ENCODE results near the gene ZFYVE28.

DNA sequence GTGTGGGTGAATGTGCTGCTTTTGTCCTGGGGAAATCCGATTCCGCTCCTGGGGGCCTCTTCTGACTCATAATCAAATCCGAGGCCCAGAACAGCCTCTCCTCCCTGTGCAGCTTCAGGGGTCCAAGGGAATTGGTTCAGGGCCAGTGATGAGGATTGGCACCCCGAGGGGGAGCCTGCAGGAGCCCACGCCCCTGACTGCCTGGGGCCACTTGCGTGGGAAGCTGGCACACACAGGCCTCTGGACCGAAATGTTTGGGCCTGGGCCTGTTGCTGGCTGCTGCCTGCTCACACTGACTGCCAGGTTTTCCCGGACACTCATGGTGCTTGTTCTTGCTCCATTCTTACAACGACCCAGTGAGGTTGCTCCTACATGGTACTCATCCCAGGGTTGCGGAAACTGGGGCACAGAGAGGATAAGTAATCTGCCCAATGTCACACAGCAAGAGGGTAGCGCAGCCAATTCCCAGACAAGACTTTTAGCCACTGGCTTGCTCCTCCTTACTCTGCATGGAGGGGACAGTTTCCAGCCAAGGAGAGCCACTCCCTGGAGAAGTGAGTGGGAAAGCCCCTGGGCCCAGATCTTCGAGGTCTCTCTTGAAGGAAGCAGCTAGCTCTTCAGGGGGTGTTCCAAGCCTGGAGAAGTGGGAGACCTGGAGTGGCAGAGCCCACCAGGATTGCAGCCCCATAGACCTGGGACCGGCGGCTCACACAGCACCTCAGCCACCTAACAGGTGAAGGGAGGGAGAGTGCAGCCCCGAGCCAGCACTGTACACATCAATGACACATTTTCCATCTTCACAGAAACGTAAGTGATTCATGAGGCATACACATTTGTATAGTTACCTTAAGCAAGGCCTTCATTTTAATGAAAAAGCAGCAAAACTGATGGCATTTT lies 20.6 kb upstream of the ZFYVE28 start:
- TF ChIP-seq, protein P1, sequence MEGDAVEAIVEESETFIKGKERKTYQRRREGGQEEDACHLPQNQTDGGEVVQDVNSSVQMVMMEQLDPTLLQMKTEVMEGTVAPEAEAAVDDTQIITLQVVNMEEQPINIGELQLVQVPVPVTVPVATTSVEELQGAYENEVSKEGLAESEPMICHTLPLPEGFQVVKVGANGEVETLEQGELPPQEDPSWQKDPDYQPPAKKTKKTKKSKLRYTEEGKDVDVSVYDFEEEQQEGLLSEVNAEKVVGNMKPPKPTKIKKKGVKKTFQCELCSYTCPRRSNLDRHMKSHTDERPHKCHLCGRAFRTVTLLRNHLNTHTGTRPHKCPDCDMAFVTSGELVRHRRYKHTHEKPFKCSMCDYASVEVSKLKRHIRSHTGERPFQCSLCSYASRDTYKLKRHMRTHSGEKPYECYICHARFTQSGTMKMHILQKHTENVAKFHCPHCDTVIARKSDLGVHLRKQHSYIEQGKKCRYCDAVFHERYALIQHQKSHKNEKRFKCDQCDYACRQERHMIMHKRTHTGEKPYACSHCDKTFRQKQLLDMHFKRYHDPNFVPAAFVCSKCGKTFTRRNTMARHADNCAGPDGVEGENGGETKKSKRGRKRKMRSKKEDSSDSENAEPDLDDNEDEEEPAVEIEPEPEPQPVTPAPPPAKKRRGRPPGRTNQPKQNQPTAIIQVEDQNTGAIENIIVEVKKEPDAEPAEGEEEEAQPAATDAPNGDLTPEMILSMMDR (IDR thresholded peaks at IDR 0.05), result no peak
- no peak for TF ChIP-seq EP300 (IDR thresholded peaks at IDR 0.05)

Data from ovary (tissue), 3 donors.